Right atrium auricular region (tissue), 2 donors: ENCODE data around the gene ADARB2. TPM values are rescaled to one million over a fixed set of nuclear protein-coding genes. Genes with fewer than 3 reads are reported as not detected.
"Not testable (repeated sequence)": the region's sequence is repeated elsewhere in the genome, so short reads cannot be mapped to it uniquely, and the experiment has no call there.

ENCODE experiments used
- DNase-seq: peaks from one replicate; pipeline ENCODE4 v3.0.0-alpha.2; 2019; ENCODE audit warnings: low spot score
- H3K27ac ChIP-seq, 2 donors: fragments of 200-600 bp; sonication (generic); 1 replicate in 1 of 2; 2 replicates in 1 of 2; pipeline ENCODE4 v1.5.1; 2016 to 2019
- H3K27me3 ChIP-seq, 2 donors: fragments of 200-600 bp; sonication (generic); one replicate each; pipeline versions ENCODE4 v1.5.1 to v1.6.0; 2017 to 2019
- H3K36me3 ChIP-seq: fragments of 200-600 bp; sonication (generic); one replicate; pipeline ENCODE4 v1.5.1; 2016
- H3K4me1 ChIP-seq, 2 donors: fragments of 200-600 bp; sonication (generic); one replicate each; pipeline versions ENCODE4 v1.5.1 to v1.6.0; 2017 to 2019
- H3K4me3 ChIP-seq, 2 donors: fragments of 200-600 bp; sonication (generic); 1 replicate in 1 of 2; 2 replicates in 1 of 2; pipeline ENCODE4 v1.5.1; 2017 to 2019; ENCODE audit warnings: mild to moderate bottlenecking in 1 of 2, moderate library complexity in 1 of 2
- H3K9me3 ChIP-seq, 2 donors: fragments of 200-600 bp; sonication (generic); one replicate each; pipeline ENCODE4 v1.5.1; 2019
- CTCF ChIP-seq, 2 donors: fragments of 200-600 bp; sonication (generic); IDR thresholded peaks; one replicate each; pipeline ENCODE4 v1.5.1; 2019; ENCODE audit warnings: antibody characterized with exemption in 2 of 2
- total RNA-seq, 2 donors: library from RNA; depleted of rRNA; stranded (reverse); fragments of >200 nt; gene quantifications; one replicate each; pipeline ENCODE4 v1.1.0, GENCODE V29; 2016

Gene ADARB2
- total RNA-seq, 2 donors from 2014 or later, result 0.33 to 0.71 TPM

DNA sequence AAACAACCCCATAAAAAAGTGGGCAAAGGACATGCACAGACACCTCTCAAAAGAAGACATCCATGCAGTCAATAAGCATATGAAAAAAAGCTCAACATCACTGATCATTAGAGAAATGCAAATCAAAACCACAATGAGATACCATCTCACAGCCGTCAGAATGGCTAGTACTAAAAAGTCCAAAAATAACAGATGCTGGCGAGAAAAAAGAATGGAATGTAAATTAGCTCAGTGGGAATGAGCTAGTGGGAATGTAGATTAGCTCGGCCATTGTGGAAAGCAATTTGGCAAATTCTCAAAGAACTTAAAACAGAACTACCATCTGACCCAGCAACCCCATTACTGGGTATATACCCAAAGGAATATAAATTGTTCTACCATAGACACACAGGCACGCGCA is 394.1 kb downstream of the ADARB2 start:
- no peak overlapping the region for H3K4me3 ChIP-seq
- H3K36me3 ChIP-seq, result no peaks in the 10 kb centered on the region
- no peak for TF ChIP-seq CTCF (IDR thresholded peaks at IDR 0.05)
- H3K9me3 ChIP-seq, result no peaks in the 10 kb centered on the region
- no peak for DNase-seq
- no peaks in the 10 kb centered on the region for H3K27me3 ChIP-seq
- H3K27ac ChIP-seq, result no peak overlapping the region
- H3K4me1 ChIP-seq, result no peaks in the 10 kb centered on the region

GRCh38 chr10:1341052-1341451 is 396.3 kb downstream of the ADARB2 start:
- H3K27me3 ChIP-seq, H3K4me1 ChIP-seq, H3K36me3 ChIP-seq, H3K4me3 ChIP-seq, DNase-seq, H3K27ac ChIP-seq, H3K9me3 ChIP-seq: not testable (repeated sequence)

DNA sequence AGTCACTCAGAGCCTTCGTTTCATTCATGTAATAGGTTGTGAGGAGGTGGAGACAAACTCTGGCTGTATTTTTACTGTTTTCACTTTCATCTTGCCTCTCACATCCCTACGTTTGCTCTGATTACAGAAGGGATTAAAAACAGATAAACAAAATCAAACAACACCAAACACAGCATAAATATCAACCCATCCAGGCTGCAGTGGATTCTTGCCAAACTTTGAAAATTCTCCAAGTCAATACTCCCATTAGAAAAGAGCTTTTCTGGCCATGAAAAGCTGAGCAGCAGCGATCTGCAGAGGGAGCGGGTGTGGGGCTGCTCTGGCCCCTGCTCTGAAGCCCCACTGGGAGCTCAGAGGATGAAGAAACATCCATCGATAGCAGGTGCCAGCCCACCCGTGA is 397.9 kb downstream of the ADARB2 start:
- no peaks in the 10 kb centered on the region for H3K4me1 ChIP-seq
- H3K27me3 ChIP-seq, result no peaks in the 10 kb centered on the region
- no peak for DNase-seq

GRCh38 chr10:1335642-1336041 is 401.7 kb downstream of the ADARB2 start:
- no peaks in the 10 kb centered on the region for H3K4me1 ChIP-seq
- no peak for DNase-seq
- H3K4me3 ChIP-seq, result no peak overlapping the region
- no peaks in the 10 kb centered on the region for H3K27me3 ChIP-seq
- H3K9me3 ChIP-seq, result no peaks in the 10 kb centered on the region
- no peaks in the 10 kb centered on the region for H3K36me3 ChIP-seq
- no peak for TF ChIP-seq CTCF (IDR thresholded peaks at IDR 0.05)
- no peak overlapping the region for H3K27ac ChIP-seq

More for the DNA sequence above, 397.9 kb downstream of the ADARB2 start:
- Histone ChIP-seq H3K9me3 (no peaks in the 10 kb centered on the region), H3K4me3 (no peak overlapping the region), H3K36me3 (no peaks in the 10 kb centered on the region), H3K27ac (no peak overlapping the region)
- no peak for TF ChIP-seq CTCF (IDR thresholded peaks at IDR 0.05)

- Histone ChIP-seq H3K4me1 (no peaks in the 10 kb centered on the region), H3K27me3 (no peaks in the 10 kb centered on the region), H3K36me3 (no peaks in the 10 kb centered on the region), H3K4me3 (no peak overlapping the region), H3K9me3 (no peaks in the 10 kb centered on the region), H3K27ac (no peak overlapping the region)
- no peak for DNase-seq
- no peak for TF ChIP-seq CTCF (IDR thresholded peaks at IDR 0.05)
These were observed 403.3 kb downstream of the ADARB2 start for GRCh38 chr10:1333981-1334380.

DNA sequence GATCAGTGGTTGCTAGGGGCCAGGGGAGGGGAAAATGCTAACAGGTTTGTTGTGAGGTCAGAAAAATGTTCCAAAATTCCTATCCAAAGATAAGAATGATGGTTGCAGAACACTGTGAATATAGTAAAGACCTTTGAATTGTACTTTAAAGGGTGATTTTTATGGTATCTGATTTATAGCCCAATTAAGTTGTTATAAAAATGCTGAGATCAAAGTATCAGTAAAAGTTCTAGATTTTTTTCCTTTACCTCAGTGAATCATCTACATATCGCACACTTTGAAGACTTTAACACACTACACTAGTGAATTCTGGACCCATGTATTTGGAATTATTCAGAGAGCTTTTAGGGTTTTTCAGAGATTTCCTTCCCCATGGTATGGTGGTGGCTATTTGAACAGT is 405.8 kb downstream of the ADARB2 start:
- no peaks in the 10 kb centered on the region for H3K9me3 ChIP-seq
- H3K27me3 ChIP-seq, result no peaks in the 10 kb centered on the region
- H3K4me3 ChIP-seq, result no peak overlapping the region
- no peaks in the 10 kb centered on the region for H3K4me1 ChIP-seq
- H3K36me3 ChIP-seq, result no peaks in the 10 kb centered on the region
- DNase-seq, result no peak
- no peak overlapping the region for H3K27ac ChIP-seq
- TF ChIP-seq CTCF (IDR thresholded peaks at IDR 0.05), result no peak
